ENCODE results near the gene TLR4.

DNA sequence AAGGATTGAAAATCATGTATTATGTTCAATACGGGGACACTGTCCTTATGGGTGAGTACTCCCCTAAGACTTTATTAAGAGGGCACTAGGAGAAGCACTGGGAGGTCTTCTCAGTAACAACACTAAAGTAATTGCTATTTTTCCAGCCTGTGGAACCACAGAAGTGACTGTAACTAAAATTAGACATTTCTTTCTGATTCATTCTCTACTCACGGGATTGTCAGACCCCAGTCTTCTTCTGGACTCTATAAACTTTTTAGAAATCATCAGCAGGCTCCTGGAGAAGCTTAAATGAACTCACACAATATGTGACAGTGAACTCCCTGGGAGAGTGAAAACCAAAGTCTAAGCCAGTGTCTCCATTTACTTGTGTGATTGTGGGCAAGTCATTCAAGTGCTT is 14.5 kb downstream of the TLR4 start:
- TF ChIP-seq CTCF (IDR thresholded peaks at IDR 0.05) (no peak), POLR2A (IDR thresholded peaks at IDR 0.05) (no peak)

Measured in vagina (tissue), 2 donors.